ENCODE data around the gene ENOX1. TPM values are rescaled to one million over a fixed set of nuclear protein-coding genes. Genes with fewer than 3 reads are reported as not detected.

ENOX1 gene
- total RNA-seq, 4 donors from 2014 or later, result 2.2 to 8.9 (median 6.2) TPM

DNA sequence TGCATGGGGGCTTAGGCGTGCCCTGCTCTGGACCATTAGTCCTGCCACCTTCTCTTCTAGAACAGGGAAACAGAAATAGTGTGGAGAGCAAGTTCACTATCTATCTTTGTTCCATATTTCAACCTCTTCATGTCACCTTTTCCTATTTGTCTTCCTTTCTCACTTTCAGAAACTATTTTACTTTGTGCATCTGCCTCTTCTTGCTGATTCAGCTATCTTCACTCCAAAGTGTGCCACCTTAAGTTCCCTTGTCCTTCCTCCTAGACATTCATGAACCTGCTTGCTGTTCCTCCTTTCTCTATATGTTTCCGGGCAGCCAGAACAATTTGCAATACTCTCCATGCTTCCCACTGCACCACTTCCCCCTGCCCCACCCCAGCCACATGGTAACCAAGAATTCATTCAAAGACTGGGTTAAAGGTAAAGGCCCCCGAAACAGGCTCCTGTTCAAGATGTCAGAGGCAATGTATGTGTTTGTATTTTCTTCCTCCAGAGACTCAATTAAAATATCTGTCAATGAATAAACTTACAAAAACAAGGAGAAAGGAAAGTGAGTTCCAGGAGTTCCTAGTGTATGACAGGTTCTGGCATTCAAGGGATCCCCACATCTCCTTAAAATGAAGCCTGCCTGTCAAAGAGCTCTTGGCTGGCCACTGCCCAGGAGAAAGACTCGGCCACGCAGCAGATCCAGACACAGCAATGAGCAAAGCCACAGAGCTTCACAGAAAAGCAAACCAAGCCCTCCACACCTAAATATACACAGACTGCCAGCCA lies 495.3 kb downstream of the ENOX1 start:
- DNase-seq (ENCODE audit: low spot score), result no peak
- TF ChIP-seq, protein P1, sequence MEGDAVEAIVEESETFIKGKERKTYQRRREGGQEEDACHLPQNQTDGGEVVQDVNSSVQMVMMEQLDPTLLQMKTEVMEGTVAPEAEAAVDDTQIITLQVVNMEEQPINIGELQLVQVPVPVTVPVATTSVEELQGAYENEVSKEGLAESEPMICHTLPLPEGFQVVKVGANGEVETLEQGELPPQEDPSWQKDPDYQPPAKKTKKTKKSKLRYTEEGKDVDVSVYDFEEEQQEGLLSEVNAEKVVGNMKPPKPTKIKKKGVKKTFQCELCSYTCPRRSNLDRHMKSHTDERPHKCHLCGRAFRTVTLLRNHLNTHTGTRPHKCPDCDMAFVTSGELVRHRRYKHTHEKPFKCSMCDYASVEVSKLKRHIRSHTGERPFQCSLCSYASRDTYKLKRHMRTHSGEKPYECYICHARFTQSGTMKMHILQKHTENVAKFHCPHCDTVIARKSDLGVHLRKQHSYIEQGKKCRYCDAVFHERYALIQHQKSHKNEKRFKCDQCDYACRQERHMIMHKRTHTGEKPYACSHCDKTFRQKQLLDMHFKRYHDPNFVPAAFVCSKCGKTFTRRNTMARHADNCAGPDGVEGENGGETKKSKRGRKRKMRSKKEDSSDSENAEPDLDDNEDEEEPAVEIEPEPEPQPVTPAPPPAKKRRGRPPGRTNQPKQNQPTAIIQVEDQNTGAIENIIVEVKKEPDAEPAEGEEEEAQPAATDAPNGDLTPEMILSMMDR (IDR thresholded peaks at IDR 0.05), result no peak
- no peak for ATAC-seq (ENCODE audit: low FRiP score)

DNA sequence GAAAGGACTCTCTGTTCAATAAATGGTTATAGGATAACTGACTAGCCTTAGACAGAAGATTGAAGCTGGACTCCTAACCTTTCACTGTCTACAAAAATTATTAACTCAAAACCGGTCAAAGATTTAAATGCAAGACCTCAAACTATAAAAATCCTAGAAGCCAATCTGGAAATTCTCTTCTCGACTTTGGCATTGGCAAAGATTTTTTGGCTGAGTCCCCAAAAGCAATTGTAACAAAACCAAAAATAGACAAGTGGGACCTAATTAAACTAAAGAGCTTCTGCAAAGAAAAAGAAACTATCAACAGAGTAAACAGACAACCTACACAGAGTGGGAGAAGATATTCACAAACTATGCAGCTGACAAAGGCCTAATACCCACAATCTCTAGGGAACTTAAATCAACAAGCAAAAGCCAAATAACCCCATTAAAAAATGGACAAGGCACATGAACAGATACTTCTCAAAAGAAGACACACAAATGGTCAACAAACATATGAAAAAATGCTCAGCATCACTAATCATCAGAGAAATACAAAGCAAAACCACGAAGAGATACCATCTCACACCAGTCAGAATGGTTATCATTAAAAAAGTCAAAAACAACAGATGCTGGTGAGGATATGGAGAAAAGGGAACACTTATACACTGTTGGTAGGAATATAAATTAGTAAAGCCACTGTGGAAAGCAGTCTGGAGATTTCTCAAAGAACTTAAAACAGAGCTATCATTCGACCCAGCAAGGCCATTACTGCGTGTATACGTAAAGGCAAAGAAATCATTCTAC lies 497.1 kb downstream of the ENOX1 start:
- ATAC-seq (ENCODE audit: low FRiP score) (no peak), DNase-seq (ENCODE audit: low spot score) (no peak)
- TF ChIP-seq, protein P1 (IDR thresholded peaks at IDR 0.05), result no peak

DNA sequence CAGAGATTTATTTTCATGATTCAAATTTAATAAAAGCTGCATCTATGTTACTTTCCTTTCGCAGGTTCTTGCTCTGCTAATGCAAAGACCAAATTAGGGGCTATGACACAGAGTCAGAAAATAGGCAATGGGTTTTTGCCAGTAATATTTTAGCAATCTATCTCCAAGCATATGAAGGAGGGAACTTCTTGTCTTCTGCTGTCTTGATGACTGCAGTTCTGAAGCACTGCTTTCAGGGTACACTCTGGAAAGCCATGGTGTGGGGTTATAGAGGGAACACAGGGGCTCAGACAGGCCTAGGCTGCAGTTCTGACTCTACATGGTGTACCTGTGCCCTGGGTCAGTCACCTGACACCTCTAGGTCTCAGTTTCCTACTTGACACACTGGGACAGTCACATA lies 500.0 kb downstream of the ENOX1 start:
- DNase-seq (ENCODE audit: low spot score), result no peak
- ATAC-seq (ENCODE audit: low FRiP score), result no peak
- TF ChIP-seq, protein P1 (IDR thresholded peaks at IDR 0.05), result no peak

DNA sequence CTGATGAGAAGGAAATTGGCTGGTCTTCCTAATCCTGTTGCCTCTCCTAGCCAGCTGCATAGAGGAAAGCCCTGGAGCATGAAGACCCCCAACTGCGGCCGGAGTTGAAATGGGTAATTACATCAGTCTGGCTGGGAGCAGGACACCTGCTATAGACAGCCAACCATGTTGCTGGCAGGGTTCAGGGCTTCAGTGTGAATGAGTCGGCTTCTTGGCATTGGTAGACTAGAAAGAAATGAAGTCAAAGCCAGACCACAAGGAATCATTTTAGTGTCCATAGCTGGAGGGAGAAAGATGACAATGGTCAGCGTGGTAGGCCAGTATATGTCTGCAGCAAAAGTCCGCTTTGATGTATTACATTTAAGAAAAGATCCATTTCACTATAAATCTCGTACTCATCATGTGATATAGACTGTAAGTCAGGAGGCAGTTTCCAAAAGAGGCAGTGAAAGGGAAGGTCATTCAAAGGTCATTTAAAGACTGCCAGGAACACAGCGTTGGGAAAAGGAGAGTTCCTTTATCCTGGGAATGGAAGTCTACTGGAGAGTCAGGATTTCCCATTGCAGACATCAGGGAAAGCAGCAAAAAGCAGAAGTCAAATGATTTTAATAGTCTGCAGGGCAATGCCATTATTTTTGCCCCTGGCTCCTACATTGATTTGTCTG lies 500.7 kb downstream of the ENOX1 start:
- no peak for DNase-seq (ENCODE audit: low spot score)
- no peak for ATAC-seq (ENCODE audit: low FRiP score)
- TF ChIP-seq, protein P1 (IDR thresholded peaks at IDR 0.05), result no peak

DNA sequence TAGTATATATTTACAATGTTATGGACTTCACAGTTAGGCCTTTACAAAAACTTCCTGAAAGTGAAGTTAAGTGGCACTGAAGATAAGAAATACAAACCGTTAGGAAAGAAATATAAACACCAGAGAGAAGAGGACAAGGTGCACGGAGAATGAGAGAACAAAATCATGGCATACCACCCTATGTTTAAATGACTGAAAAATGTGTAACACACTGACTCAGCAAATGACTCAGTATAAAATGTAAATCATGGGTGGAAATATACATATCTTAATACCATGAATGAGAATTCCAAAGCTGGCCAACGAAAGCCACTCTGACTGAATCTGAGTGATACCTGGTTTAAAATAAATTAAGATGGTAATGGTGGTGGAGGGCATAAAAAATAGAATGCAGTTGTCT lies 502.6 kb downstream of the ENOX1 start:
- TF ChIP-seq, protein P1 (IDR thresholded peaks at IDR 0.05), result no peak
- DNase-seq (ENCODE audit: low spot score) (no peak), ATAC-seq (ENCODE audit: low FRiP score) (no peak)

DNA sequence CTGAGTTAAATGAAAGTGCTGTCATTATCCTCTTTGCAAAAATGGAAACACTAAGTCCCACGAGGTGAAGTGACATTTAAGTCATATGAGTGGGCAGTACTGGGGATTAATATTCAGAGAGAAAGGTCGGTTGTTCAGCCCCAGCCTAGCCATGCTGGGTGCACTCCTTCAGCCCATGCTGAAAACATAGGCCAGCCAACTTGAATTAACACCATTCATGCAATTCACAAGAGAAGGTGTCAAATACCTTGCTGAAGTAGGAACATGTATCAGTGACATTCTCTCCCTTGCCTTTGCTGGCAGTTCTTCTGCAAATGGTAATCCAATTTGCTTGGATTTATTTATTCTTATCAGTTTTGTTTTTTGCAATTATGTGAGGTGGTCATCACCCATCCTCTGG lies 507.1 kb downstream of the ENOX1 start:
- TF ChIP-seq, protein P1 (IDR thresholded peaks at IDR 0.05), result no peak
- DNase-seq (ENCODE audit: low spot score) (no peak), ATAC-seq (ENCODE audit: low FRiP score) (no peak)

Measured in omental fat pad (tissue), 4 donors.